GM18861 (cell line): ENCODE data around the gene MYL12B.
A peak's percentile ranks its signal among the peaks of the same experiment; 100 is the strongest.
"Not testable (repeated sequence)": the region's sequence is repeated elsewhere in the genome, so short reads cannot be mapped to it uniquely, and the experiment has no call there.

Source experiments
- ATAC-seq: cut with Tn5 transposase; IDR thresholded peaks from one replicate; pipeline ENCODE4 v1.9.1; 2021; ENCODE audit not compliant: unreplicated experiment

Gene MYL12B

GRCh38 chr18:3294435-3295080 lies 32.6 kb downstream of the MYL12B start:
- ATAC-seq: no peak

- peak; percentile 99 for ATAC-seq
Observed at GRCh38 chr18:3297025-3297984, 35.4 kb downstream of the MYL12B start.

- no peak for ATAC-seq
Observed at GRCh38 chr18:3304832-3305231, 42.9 kb downstream of the MYL12B start.

- peak; percentile 81 for ATAC-seq
Observed at GRCh38 chr18:3305354-3305762, 43.4 kb downstream of the MYL12B start.

- no peak for ATAC-seq
Observed at GRCh38 chr18:3305933-3306332, 44.0 kb downstream of the MYL12B start.

- no peak for ATAC-seq
Observed at GRCh38 chr18:3306391-3306790, 44.5 kb downstream of the MYL12B start.

- ATAC-seq: no peak
Observed at GRCh38 chr18:3313685-3314084, 51.8 kb downstream of the MYL12B start.

GRCh38 chr18:3315344-3315743 lies 53.4 kb downstream of the MYL12B start:
- not testable (repeated sequence) for ATAC-seq

- no peak for ATAC-seq
Observed at GRCh38 chr18:3319399-3319798, 57.5 kb downstream of the MYL12B start.

- ATAC-seq: no peak
Observed at GRCh38 chr18:3319894-3320454, 58.0 kb downstream of the MYL12B start.

GRCh38 chr18:3321133-3321812 lies 59.3 kb downstream of the MYL12B start:
- ATAC-seq: no peak

- no peak for ATAC-seq
Observed at GRCh38 chr18:3323900-3324299, 62.0 kb downstream of the MYL12B start.
